HG03520 (cell line): ENCODE results near the gene TECRL.

Experiments used
- ATAC-seq: cut with Tn5 transposase; IDR thresholded peaks from one replicate; pipeline ENCODE4 v1.9.1; 2021; ENCODE audit warnings: mild to moderate bottlenecking, moderate library complexity; ENCODE audit not compliant: unreplicated experiment

Gene TECRL, protein sequence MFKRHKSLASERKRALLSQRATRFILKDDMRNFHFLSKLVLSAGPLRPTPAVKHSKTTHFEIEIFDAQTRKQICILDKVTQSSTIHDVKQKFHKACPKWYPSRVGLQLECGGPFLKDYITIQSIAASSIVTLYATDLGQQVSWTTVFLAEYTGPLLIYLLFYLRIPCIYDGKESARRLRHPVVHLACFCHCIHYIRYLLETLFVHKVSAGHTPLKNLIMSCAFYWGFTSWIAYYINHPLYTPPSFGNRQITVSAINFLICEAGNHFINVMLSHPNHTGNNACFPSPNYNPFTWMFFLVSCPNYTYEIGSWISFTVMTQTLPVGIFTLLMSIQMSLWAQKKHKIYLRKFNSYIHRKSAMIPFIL

DNA sequence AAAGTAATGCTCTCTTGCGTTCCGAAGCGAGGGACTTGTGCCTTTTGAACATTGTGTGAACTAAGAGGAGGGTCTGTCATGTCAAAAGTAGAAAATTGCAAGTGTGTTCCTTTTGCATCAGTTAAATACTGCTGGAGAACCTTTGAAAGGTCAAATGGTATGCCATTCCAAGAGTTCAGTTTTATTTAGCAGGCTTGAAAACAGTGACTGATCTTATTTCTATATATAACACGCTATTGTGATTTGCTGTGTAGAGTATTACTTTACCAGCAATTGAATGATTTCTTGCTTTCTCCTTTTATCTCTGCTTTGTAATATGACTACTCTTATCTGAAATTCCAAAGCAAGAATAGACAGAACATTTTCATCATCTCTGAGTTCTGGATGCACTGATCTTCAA lies at the start of gene TECRL:
Gene TECRL, minus strand, starts transcription at position 151 of the 400 bp plus-strand sequence. Its CDS starts 99 bp downstream, at position 52.
- no peak for ATAC-seq

DNA sequence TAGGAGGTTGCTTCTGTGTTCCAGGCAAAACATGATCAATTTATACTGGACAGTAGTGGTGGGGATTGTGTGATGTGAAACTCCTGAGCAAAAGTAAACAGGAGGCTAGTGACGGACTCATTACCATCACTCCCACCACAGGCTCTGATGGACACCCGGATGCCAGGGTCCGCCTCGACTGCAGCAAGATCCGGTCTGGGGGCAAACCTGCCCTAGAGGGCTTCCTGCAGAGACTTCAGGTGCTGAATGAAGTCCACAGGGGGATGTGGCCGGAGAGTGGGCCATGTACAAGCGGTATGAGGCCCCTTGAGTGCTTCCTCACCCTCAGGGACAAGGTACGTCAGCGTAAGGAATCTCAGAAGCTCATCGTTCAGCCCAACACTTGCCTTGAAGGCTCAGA lies 23.4 kb upstream of the TECRL start:
- ATAC-seq: no peak

DNA sequence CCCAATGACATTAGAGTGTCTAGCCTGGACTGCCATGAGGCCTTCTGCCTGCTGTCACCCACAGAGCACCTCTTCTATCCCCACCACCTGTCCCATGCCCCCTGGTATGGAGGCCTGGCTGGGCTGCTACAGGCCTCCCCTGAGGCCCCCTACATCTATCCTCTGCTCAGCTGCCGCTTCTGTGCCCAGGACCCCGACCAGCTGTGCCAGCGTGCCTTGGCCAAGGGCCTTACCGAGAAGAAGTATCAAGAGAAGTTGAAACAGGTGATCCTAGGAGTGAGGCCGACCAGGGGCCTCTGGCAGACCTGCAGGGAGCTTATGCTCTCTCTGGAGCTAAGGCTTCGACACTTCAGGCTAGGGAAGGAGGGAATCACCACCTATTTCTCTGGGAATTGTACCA lies 21.7 kb upstream of the TECRL start:
- ATAC-seq: no peak

DNA sequence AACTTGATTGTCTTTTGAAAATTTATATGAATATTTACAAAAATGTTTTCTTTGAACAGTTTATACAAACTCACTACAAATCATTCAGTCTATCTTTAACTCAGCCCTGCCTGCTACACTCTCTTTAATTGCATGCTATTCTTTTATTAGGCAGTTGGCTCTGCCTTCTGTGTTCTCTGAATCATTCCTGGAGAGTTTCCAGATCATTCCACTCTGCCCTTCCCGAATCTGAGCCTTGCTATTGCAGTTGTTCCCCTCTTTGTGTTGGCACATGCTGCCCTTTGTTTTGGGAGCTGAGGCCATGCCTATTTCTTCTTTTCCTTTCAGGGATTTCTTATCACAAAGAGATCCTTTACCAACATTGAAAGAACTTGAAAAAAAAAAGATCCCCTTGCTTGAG lies 8.7 kb upstream of the TECRL start:
- ATAC-seq: no peak

DNA sequence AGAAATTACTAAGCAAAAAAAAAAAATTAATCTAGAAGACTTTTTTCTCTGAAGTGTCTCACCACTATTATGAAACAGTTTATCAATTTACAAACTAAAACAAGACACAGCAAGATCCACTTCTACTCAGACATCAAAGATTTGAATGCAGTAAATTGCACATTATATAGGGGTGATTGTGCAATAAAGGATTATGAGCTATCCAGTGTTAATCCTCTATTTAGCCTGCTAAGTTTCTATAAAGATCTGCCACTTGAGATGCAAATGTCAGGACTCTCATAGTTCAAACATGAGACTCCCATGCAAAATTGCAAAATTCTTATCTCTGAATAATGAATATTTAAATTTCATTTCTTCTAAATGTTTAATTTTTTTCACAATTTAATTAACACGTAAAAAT lies 2.2 kb downstream of the TECRL start:
- ATAC-seq: no peak

DNA sequence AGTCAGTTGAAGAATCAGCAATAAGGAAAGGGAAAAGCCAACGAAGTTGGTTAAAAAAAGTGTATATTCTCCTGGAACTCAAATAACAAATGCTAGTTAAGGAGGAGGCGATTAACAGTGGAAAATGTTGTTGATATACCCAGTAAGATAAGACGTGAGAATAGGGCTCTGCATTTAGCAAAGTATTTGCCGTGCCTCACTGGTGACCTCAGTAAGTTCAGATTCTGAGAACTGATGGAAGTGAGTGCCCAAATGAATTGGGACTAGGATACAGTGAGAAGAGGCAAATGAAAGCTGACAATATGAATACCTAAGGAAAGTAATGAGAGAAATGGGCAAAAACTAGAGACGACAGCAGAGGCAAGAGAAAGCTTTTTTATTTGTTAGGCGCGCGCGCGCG lies 3.5 kb downstream of the TECRL start:
- ATAC-seq: no peak

DNA sequence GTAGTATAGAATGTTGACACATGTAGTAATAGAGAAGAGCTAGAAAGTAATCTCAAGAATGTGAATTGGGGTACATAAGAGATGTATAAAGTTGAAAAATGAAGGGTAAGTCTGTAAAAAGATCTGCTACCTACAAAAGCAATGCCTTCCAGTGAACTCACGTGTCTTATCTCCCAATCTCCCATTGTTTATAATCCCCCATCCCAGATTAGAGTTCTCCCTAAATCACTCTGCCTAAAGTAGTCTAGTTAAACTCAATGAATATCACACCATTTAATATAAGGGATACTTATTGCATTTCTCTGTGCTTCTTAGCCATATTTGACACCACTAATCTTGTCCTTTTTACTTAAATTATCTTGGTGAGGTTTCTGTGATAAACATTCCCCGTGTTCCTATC lies 6.6 kb downstream of the TECRL start:
- no peak for ATAC-seq

DNA sequence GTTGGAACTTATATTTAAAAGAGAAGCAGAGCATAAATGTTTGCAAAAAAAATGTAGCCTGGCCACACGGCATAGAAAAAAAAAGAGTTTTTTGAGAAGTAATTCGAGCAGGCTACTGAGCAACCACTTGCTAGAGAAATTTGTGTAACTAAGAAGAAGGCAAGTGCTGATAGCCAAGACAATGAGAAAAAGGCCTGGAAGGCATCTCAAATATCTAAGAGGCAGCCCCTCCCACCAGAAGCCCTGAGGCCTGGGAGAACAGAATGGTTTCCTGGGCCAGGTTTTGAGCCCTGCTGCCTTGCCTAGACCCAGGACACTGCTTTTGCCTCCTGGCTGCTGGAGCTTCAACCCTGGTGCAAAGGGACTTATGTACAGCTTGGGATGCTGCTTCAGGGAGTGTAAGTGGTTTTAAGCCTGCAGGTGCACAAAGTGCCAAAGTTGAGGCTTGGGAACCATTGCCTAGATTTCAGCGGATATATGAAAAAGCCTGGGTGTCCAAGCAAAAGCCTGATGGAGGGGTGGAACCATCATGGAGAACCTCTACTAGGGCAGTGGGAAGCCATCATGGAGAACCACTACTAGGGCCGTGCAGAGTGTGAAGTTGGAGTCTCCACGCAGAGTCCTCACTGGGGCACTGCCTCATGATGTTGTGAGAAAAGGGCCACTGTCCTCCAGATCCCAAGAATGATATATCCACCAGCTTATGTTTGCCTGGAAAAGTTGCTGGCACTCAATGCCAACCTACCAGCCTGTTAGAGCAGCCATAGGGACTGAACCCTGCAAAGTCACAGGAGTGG lies 9.7 kb downstream of the TECRL start:
- no peak for ATAC-seq

DNA sequence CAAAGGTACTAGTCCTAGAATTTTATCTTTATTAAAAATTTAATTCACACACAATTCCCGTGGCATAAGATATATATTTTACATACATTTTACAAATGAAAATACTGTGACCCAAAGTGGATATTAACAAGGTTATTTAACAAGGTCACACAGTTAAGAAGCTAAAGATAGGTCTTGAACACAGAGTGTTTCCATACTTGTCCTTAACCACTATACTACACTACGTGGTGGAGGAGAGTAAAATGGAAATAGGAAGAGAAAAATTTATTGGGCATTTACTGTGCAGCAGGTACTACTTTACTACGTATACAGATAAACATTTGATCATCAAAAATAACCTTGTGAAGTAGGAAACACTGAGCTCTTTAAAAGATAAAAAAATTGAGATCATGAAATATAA lies 14.8 kb downstream of the TECRL start:
- ATAC-seq: no peak

DNA sequence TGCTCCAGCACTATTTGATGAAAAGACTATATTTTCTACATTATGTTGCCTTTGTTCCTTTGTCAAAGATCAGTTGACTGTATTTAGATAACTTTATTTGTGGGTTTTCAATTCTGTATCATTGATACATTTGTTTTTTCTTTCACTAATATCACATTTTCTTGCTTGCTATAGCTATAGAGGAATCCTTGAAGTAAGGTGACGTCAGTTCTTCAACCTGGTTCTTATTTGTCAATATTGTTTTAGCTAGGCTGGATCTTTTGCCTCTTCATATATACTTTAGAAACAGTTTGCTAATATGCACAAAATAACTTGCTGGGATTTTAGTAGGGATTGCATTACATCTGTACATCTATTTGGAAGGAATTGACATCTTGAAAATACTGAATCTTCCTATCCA lies 21.0 kb downstream of the TECRL start:
- no peak for ATAC-seq

DNA sequence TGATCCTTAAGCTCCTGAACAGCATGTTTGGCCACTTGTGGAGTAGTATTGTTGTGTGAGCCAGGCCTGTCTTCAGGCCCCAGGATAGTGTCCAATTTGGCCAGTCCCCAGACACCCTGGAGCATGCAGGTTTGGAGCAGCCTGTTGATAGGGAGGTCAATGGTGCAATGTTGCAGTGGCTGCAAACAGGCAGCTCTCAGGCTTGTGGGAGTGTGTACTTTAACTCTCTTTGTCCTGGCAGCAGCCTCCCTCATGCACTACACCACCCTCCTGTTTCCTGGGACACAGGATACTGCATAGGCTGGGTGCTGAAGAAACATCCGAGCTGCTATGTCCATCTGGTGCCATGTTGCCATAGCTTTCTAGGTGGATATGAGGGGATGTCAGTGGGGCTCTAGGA lies 24.0 kb downstream of the TECRL start:
- no peak for ATAC-seq

DNA sequence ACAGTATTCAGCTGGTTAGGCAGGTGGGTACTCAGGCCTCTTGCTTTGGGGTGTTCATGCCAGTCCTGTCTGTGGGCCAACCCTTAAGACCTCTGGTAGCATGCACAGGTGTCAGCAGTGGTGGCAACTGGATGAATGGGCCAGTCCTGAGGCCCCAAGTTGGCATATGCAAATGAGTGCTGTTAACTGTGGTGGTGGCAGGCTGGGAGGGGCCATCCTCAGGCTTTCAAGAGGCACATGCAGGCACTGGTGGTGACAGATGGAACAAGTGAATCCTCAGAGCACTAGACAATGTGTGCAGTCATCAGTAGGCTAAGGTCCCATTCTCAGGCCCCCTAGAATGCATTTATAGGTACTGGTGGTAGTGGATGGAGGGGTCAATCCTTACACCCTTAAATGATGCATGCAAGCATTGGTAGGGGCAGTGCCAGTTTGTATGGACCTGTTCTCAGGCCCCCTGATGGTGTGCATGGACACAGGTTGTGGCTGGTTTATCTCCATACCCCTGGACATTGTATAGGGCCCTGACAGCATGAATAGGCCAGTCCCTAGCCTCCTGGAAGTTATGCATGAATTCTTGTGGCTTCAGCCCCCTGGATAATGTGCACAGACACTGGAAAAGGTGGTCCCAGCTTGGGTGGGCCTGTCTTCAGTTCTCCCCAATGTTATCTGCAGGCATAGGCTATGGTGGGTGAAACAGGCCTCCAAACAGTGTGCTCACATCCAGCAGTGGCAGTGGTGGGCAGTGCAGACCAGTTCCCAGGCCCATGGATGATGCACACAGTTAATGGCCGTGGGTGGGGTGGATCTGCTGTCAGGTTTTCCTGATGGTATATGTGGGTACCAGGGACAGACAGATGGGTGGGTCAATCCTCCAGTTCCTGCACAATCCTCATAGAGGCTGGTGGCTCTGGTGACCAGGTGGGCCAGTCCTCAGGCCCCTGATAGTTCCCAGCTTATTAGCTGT lies 24.7 kb downstream of the TECRL start:
- ATAC-seq: no peak

DNA sequence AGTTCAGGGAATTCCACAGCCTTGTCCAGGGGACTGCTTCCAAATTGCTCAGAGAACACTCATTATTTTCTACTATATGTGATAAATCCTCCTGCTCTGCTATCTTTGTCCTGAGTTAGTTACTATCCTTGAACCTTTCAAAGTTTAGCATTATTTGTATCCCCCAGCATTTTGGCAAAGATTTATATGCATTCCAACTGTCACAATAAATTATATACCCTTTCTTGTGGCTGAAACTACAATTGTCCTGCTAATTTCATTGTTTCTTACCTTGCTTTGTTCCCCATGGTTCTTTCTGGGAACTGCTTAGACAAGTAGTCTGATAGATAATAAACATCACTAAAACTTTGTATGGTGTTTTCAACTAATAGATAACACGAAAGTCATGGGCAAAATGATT lies 40.5 kb downstream of the TECRL start:
- ATAC-seq: no peak

DNA sequence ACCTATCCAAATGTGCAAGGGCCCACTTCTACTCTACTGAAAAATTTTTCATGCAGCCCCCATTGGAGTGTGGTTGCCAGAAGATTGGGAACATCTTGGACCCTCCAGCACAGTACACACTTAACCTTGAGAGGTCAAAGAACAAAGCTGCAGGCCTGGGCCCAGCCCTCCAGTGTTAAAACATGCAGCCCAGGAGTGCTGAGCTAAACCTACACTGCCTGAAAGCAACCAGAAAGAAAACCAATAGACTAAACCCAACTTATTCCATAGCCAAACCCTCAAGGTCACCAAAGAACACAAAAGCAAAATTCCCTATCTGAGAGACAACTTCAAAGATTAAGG lies 47.9 kb downstream of the TECRL start:
- ATAC-seq: no peak

DNA sequence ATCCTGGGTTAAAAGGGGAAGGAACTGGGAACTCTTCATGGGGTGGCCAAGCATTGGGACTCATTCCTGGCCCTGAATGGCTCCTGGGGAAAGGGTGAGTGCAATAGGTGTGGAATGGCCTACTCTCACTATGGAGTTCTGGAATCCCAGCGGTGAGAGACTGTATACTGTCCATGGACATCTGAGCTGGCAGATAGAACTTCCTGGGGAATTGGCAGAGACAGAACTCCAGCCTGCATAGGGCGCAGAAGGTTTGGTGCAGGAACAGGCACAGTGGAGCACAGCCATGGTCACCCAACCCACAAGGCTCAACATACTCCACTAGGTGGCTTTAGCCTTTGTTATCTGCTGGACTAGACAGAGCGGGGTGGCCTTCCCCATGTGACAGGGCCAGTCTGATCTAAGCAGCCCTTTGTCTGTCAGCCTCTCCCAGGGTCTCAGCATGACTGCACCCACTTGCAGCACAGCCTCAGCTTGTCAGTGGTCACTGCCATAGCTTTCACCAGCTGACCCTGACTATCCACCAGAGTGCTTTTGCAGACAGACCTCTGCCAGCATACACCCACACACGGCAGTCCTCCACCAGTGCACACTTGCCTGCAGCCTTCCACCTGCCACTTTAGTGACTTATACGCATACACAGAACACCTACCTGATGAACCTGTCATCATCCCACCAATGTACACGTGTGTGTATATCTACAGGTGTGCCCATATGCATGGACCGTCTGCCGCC lies 48.4 kb downstream of the TECRL start:
- ATAC-seq: no peak

DNA sequence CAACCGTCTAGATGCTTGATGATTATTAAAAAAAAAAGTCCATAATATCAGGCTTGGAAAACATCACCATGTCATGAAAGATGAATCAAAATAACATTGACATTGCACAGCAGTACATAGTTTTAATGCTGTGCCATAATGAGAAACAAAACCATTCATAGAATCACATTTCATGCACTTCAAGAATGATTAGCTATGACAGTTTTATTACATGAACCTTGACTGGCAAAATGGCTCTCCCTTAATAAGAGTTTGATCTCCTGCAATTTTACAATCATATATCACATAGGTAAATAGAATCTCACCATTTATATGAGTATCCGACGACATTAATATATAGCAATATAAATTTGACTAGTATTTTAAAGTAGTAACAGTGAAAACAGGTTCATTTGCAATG lies 49.8 kb downstream of the TECRL start:
- ATAC-seq: no peak

DNA sequence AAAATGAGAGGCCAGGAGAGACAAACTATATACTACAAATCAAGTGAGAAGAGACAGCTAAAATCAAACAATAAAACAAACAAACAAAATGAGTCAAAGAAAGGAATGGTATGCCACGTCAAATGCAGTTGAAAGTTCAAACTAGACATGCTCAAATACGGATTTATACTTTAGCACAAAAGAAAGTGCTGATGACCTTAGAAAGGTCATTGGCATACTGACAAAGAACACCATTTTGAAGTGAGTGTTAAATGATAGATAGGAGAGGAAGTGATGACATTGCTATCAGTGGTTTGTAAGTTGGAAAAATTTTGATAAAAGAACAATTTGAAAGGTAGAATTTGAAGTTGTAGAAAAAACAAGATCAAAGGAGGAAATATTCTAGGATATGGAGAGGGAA lies 55.3 kb downstream of the TECRL start:
- no peak for ATAC-seq

DNA sequence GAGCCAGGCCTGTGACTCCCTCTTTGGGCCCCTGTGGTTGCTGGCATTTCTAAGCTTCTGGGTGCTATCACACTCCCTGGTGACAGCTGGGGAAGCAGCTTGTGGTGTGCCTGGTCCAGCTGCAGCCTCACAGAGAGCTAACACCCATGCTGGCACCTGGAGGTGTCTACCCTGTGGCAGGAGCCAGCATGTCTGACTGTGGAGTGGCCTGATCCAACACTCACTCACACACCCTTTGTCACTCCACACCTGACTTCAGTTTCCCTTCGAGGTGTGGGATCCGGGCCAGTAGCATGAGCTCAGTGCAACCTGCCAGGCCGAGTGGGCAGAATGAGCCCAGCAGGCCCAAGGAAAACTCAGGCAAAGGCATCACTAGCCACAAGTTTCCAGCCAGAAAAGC lies 67.5 kb downstream of the TECRL start:
- no peak for ATAC-seq

DNA sequence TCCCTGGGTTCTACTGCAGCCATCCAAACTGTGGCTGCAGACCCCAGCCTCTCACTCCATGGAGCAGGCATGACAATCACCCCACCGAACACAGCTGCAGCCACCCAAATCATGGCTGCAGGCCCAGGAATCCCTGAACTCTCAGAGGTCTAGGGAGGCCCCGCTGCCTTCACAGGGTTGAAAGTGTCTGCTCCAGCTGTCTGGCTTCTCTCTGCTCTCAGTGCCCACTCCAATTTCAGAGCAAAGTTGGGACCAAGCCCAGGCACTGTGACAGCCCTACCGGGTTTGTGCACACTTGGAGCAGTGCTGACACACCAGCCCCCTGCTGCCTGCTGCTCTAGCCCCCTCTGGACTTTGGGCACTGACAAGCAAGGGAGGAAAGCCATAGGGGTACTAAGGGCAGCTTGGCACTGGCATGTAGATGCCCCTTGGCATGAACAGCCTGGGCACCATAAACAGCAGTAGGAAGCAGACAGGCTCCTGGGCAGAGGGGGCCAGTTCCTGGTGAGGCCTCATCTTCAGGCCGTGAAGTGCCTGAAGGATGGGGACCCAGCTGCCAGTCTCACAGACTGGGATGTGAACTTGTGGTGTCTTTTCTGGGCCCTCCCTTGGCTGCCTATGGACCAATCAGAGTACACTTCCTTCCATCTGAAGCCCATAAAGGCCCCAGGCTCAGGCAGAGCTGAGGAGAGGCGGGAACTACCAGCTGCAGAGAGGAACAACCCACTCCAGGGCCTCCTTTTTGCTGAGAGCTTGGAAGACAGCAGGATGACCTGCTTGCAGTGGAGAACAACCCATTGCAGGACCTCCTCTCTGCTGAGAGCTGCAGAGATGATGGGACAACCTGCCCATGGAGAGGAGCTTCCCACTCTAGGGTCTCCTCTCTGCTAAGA lies 68.8 kb downstream of the TECRL start:
- no peak for ATAC-seq

DNA sequence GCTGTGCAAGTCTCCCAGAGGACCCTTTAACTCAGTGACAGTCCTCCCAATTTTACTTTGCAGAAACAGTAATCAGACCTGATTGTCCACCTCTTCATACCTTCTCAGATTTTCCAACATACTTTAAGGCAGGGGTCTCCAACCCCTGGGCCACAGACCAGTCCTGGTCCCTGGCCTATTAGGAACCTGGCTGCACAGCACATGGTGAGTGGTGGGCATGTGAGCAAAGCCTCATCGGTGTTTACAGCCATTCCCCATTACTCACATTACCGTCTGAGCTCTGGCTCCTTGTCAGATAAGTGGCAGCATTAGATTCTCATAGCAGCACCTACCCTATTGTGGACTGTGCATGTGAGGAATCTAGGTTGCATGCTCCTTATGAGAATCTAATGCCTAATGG lies 74.3 kb downstream of the TECRL start:
- ATAC-seq: no peak
